Left renal cortex interstitium (tissue), 4 donors: ENCODE results near the gene RBM20. TPM values are rescaled to one million over a fixed set of nuclear protein-coding genes. Genes with fewer than 3 reads are reported as not detected.

Experiments
- DNase-seq, 4 donors: peaks; one replicate each; pipeline ENCODE4 v3.0.0-alpha.2; 2013; ENCODE audit warnings: low read depth in 4 of 4, low spot score in 2 of 4, missing footprints in 1 of 4
- polyA plus RNA-seq, 4 donors: library from polyadenylated mRNA; unstranded; fragments of 120-200 nt; gene quantifications; one replicate each; pipeline ENCODE4 v1.2.1, GENCODE V29; 2013; ENCODE audit not compliant: insufficient read length in 4 of 4

Gene RBM20
- polyA plus RNA-seq, 4 donors: 1.7 to 9.7 (median 5.7) TPM

DNA sequence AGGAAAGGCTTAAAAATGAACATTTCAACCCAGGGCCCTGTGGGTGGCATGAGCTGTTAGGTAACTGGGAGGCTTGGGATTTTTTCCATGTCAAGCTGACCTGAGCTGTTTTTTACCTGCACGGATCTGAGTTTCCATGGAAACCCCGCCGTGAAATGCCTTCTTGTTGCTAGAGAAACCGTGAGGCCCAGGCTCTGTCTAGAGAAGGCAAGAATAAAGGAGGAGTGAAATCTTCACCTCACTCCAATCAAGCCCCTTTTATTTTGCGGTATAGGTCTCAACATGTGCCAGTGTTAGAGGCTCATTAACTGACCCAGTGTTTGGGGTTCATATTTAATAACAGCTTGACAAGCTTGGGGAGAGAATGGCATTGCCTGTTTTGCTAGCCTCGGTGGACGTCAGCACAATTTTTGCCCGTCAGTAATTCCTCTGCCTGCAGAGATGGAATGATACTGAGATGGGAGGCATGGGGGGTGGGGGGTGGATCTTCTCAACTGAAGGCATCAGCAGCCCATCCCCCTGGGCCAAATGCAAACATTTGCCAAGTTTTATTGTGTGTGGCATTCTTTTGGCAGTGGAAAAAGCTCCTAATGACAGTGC, 178.7 kb downstream of the RBM20 start:
- no peak for DNase-seq

- no peak for DNase-seq
These were observed 180.0 kb downstream of the RBM20 start for GRCh38 chr10:110824152-110824441.

DNA sequence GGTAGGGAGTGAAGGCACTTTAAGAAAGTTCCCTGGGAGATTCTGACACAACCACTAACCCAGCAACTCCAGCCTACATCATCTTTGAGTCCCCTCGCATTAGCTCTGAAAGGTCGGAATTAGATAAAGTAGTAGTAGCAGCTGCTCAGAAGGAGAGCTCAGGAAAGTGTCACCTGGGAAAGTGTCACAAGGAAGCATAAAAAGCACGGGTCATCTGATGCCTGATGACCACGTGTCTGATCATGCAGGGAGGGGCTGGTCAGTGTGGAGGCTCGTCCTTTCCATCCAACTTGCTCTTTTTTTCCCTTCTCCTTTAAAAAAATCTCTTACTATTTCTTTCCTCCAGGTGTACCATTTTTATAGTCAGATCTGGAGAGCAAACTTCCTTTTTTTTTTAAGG, 180.5 kb downstream of the RBM20 start:
- DNase-seq: no peak

GRCh38 chr10:110825508-110825907, 181.4 kb downstream of the RBM20 start:
- no peak for DNase-seq

- no peak for DNase-seq
These were observed 183.3 kb downstream of the RBM20 start for GRCh38 chr10:110827410-110827809.

DNA sequence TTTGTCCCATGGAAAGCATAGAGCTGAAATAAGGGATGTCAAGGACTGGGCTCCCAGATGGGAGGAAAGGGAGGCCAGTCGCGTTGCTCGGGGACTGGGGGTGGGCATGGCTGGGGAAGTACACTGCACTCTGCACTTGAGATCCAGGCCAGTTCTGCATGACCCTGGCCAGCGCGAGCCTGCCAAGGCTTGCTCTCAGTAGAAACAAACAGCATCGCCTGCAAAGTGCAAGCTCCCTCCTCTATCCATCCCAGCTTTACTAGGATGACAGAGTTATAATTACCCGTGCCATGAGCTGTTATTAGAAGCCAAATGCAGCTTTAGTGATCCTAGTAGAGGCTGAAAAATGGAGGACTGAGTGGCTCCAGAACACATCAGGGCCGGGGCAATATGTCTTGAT, 183.7 kb downstream of the RBM20 start:
- DNase-seq: no peak

DNA sequence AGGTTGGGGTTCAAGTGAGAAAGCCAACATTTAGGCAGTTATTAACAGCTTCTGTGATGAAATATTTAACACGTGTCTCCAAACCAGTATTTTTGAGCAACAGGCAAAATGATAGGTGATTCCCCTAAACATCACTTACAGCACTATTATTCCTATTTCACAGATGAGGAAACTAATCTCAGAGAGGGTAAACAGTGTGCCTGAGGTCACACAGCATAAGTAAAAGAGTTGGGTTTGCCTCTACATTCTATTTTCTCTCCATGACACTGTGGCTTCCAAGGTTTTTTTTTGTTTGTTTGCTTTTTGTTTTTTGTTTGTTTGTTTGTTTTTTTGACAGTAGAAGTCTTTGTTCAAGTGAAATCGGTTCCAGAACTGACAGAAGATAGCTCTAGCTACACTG, 184.4 kb downstream of the RBM20 start:
- DNase-seq: no peak

- no peak for DNase-seq
These were observed 185.7 kb downstream of the RBM20 start for GRCh38 chr10:110829721-110830410.

- DNase-seq: peak in 1 of 4 donors; percentile 32
These were observed 189.3 kb downstream of the RBM20 start for GRCh38 chr10:110833234-110833940.

DNA sequence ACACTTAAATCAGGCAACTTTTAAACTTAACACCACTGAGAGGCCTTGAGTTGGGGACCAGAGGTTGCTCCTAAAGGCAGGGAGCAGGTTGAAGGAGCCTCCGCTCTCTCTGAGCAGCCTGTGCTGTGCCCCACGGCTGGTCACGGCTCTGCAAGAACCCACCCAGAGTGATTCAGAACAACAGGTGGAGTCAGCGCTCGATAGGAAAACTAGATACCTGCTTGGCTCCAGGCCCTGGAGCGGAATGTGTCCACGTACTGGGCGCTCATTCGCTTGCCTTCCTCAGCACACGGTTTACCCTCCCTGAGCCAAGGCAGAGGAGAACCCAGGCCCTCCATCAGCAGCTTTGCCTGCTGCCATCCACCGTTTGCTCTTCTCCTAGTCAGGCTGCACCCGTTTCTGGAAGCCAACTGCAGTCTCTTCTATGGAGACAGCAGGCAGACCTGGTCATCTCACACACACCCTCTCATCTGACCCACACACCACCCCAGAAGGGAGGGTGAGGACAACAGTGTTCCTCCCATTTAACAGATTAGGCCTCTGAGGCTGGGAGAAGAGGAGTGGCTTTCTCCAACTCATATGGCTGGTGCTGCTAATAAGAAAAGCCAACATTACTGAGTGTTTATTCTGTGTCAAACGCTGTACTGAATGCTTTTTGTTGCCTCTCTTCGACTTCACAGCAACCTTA, 189.9 kb downstream of the RBM20 start:
- no peak for DNase-seq

DNA sequence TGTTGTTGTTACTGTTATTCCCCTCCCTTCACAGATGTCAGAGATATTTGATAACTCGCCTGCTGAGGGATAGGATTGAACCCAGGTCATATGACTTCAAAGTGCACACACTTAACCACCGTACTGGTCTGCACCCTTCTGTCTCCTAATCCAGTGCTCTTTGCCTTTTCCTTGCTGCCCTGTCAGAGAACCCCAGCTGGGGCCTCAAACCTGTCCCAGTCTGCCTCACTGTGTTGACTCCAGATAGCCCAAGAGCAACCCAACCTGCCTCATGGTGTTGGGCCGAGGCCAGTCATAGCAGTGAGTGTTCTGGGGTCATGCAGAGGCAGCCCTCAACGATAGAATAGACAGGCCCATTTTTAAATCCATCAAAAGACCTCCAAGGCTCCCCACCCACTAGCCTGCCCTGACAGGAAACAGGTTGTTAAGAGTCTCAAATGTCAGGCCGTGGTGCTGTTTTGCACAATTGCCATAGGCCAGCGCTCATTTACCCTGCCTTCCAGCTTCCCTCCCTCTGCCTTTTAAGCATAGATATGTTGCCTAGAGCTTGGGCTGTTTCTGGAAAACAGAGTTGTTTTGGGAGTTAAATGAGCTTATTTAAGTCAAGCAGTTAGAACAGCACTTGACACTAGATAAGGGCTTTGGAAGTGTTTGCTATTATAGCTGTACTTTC, 190.6 kb downstream of the RBM20 start:
- DNase-seq: peak in 2 of 4 donors; percentile 77 to 86

DNA sequence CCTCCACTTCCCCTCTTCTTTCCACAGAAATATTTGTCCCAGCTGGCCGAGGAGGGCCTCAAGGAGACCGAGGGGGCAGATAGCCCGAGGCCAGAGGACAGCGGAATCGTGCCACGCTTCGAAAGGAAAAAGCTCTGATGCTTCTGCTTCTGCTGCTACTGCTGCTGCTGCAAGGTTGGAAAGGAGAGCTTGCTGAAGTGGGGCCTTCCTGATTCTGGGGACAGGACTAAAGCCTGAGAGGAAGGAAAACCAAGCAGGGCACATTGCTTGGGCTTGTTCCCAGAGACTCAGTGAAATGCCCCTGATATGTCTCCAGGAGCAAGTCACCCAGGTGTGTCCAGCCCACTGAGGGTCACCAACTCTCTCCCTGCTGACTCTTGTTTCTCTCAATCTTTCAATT, 191.7 kb downstream of the RBM20 start:
- no peak for DNase-seq

- DNase-seq: no peak
These were observed 192.6 kb downstream of the RBM20 start for GRCh38 chr10:110836706-110837105.

DNA sequence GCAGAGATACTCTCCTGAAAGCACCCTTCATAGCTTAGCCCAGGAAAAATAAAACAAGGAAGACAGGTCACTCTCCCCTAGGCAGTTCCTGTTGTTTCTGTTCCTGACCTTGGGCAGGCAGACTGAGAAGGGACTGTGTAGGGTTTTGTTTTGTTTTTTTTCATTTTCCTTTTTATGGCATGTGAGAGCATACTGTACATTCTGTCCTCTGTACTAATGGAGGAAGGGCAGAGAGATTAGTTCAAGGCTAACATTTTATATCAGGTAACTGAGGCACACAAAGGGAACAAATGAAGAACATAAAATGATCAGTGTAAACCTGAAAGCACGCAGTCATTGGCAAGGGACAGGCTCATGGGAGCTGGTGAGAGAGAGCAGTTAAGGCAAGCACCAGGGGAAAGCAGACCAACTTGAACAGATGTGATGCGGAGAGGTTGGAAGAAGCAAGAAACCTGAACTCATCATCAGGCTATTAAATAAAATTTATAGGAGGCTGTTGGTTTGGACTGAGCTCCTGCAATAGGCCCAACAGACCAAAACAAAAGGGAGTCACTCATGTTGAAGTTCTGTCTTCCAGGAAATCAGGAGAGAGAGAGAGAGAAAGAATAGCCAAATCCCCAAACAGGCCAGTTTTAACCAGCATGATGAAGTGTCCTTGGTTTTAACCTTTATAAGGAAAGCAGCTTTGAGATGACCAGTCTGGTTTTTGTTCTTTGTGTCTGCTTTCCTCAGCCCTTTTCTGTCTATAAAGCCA, 193.5 kb downstream of the RBM20 start:
- DNase-seq: peak in 2 of 4 donors; percentile 31 to 41

GRCh38 chr10:110840225-110840922, 196.2 kb downstream of the RBM20 start:
- no peak for DNase-seq

- no peak for DNase-seq
These were observed 196.8 kb downstream of the RBM20 start for GRCh38 chr10:110840923-110841428.

GRCh38 chr10:110841767-110842267, 197.7 kb downstream of the RBM20 start:
- no peak for DNase-seq

GRCh38 chr10:110842326-110842904, 198.3 kb downstream of the RBM20 start:
- DNase-seq: no peak

DNA sequence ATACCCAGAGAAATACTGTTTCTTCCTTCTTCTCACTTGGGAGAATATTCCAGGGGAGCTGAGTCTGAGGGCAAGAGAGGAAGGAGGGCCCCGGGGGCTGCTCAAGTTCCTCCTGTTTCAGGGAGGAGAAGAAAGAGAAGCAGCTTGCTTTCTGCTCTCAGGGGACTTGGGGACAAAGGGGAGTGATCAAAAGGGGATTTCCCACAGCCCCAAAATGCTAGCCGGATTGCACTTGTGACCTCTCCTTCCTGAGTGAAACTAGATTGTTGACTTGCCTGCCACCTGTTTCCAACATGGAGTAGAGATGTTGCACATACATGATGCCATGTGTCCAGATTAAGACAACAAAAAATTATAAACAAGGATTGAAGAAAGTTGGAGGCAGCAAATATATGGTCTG, 198.9 kb downstream of the RBM20 start:
- no peak for DNase-seq
